GM21526 (cell line): Measurements from ENCODE around the gene SEMA3B.
"Not testable (repeated sequence)": the region's sequence is repeated elsewhere in the genome, so short reads cannot be mapped to it uniquely, and the experiment has no call there.

Experiments
- ATAC-seq: cut with Tn5 transposase; IDR thresholded peaks from one replicate; pipeline ENCODE4 v1.9.1; 2021; ENCODE audit warnings: moderate library complexity; ENCODE audit not compliant: unreplicated experiment, low FRiP score

The SEMA3B gene

GRCh38 chr3:50270422-50271224 lies 1.7 kb downstream of the SEMA3B start:
- no peak for ATAC-seq

- ATAC-seq = no peak
These were observed 2.5 kb downstream of the SEMA3B start for GRCh38 chr3:50271314-50271936.

- ATAC-seq = not testable (repeated sequence)
These were observed 3.6 kb downstream of the SEMA3B start for GRCh38 chr3:50272538-50272910.

GRCh38 chr3:50272911-50273688 lies 4.2 kb downstream of the SEMA3B start:
- peak; percentile 56 for ATAC-seq

- no peak for ATAC-seq
These were observed 4.7 kb downstream of the SEMA3B start for GRCh38 chr3:50273689-50274065.

GRCh38 chr3:50274371-50275104 lies 5.6 kb downstream of the SEMA3B start:
- ATAC-seq = no peak

- ATAC-seq = no peak
These were observed 6.4 kb downstream of the SEMA3B start for GRCh38 chr3:50275141-50275995.

- no peak for ATAC-seq
These were observed 7.2 kb downstream of the SEMA3B start for GRCh38 chr3:50275996-50276761.

- ATAC-seq = no peak
These were observed 7.8 kb downstream of the SEMA3B start for GRCh38 chr3:50276762-50277101.

- no peak for ATAC-seq
These were observed 9.4 kb downstream of the SEMA3B start for GRCh38 chr3:50278123-50278879.

- no peak for ATAC-seq
These were observed 9.9 kb downstream of the SEMA3B start, which contains the start of gene LSMEM2 for GRCh38 chr3:50278880-50279224. Gene LSMEM2 (plus strand): TSS chr3:50279087. CDS start chr3:50279114, 27 bp downstream.

- ATAC-seq = no peak
These were observed 10.5 kb downstream of the SEMA3B start for GRCh38 chr3:50279255-50280016.

GRCh38 chr3:50284121-50284520 lies 15.2 kb downstream of the SEMA3B start:
- ATAC-seq = not testable (repeated sequence)

GRCh38 chr3:50286322-50287227 lies 17.6 kb downstream of the SEMA3B start:
- no peak for ATAC-seq

- ATAC-seq = no peak
These were observed 18.3 kb downstream of the SEMA3B start for GRCh38 chr3:50287262-50287661.

- ATAC-seq = no peak
These were observed 19.6 kb downstream of the SEMA3B start for GRCh38 chr3:50288387-50289007.
